ENCODE results near the gene HEATR3.
"Not testable (repeated sequence)": the region's sequence is repeated elsewhere in the genome, so short reads cannot be mapped to it uniquely, and the experiment has no call there.

HEATR3 gene

GRCh38 chr16:50120711-50121110, 54.9 kb downstream of the HEATR3 start:
- H3K4me3 ChIP-seq (replicated peaks; ENCODE audit: low read depth, low read length), result no peak overlapping the region
- DNase-seq (ENCODE audit: low read depth), result no peak
- TF ChIP-seq, protein P1, sequence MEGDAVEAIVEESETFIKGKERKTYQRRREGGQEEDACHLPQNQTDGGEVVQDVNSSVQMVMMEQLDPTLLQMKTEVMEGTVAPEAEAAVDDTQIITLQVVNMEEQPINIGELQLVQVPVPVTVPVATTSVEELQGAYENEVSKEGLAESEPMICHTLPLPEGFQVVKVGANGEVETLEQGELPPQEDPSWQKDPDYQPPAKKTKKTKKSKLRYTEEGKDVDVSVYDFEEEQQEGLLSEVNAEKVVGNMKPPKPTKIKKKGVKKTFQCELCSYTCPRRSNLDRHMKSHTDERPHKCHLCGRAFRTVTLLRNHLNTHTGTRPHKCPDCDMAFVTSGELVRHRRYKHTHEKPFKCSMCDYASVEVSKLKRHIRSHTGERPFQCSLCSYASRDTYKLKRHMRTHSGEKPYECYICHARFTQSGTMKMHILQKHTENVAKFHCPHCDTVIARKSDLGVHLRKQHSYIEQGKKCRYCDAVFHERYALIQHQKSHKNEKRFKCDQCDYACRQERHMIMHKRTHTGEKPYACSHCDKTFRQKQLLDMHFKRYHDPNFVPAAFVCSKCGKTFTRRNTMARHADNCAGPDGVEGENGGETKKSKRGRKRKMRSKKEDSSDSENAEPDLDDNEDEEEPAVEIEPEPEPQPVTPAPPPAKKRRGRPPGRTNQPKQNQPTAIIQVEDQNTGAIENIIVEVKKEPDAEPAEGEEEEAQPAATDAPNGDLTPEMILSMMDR (IDR thresholded peaks at IDR 0.05; ENCODE audit: low read length, missing control alignments), result no peak

- TF ChIP-seq, protein P1 (IDR thresholded peaks at IDR 0.05; ENCODE audit: low read length, missing control alignments), result no peak
- no peak for DNase-seq (ENCODE audit: low read depth)
- no peak overlapping the region for H3K4me3 ChIP-seq (replicated peaks; ENCODE audit: low read depth, low read length)
Observed at GRCh38 chr16:50121278-50121677, 55.5 kb downstream of the HEATR3 start.

- TF ChIP-seq, protein P1 (IDR thresholded peaks at IDR 0.05; ENCODE audit: low read length, missing control alignments), result no peak
- DNase-seq (ENCODE audit: low read depth), result no peak
- H3K4me3 ChIP-seq (replicated peaks; ENCODE audit: low read depth, low read length), result no peak overlapping the region
Observed at GRCh38 chr16:50121721-50122445, 56.1 kb downstream of the HEATR3 start.

DNA sequence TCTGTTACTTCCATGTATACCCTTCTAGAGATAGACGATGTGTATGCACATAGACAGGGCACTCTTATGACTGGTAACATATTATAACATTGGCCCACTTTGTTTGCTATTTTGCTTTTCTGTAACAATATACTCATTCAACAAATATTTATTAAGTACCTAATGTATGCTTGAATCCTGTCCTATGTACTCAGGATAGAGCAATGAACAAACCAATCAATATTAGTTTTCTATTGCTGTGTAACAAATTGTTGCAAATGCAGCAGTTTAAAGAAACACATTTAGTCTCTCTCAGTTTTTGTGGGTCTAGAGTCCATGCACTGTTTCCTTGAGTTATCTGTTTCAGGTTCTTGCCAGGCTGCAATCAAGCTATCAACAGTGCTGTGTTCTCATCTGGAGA, 57.6 kb downstream of the HEATR3 start:
- DNase-seq (ENCODE audit: low read depth), result no peak
- TF ChIP-seq, protein P1 (IDR thresholded peaks at IDR 0.05; ENCODE audit: low read length, missing control alignments), result no peak
- no peak overlapping the region for H3K4me3 ChIP-seq (replicated peaks; ENCODE audit: low read depth, low read length)

- TF ChIP-seq, protein P1 (IDR thresholded peaks at IDR 0.05; ENCODE audit: low read length, missing control alignments), result no peak
- DNase-seq (ENCODE audit: low read depth), result no peak
- no peak overlapping the region for H3K4me3 ChIP-seq (replicated peaks; ENCODE audit: low read depth, low read length)
Observed at GRCh38 chr16:50124769-50125168, 59.0 kb downstream of the HEATR3 start.

GRCh38 chr16:50126183-50126582, 60.4 kb downstream of the HEATR3 start:
- DNase-seq (ENCODE audit: low read depth), result no peak
- no peak overlapping the region for H3K4me3 ChIP-seq (replicated peaks; ENCODE audit: low read depth, low read length)
- TF ChIP-seq, protein P1 (IDR thresholded peaks at IDR 0.05; ENCODE audit: low read length, missing control alignments), result no peak

DNA sequence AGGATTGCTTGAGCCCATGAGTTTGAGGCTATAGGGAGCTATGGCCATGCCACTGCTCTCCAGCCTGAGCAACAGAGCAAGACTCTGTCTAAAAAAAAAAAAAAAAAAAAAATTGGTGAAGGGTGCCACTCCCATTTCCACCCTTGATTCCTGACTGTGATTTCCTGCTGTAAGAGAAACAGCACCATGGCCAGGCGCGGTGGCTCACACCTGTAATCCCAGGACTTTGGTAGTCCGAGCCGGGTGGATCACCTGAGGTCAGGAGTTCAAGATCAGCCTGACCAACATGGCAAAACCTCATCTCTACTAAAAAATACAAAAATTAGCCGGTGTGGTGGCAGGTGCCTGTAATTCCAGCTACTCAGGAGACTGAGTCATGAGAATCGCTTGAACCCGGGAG, 66.8 kb downstream of the HEATR3 start:
- not testable (repeated sequence) for H3K4me3 ChIP-seq (replicated peaks; ENCODE audit: low read depth, low read length); DNase-seq (ENCODE audit: low read depth)

Measured in fibroblast of pulmonary artery (primary cell).